Measurements from ENCODE around the gene RBM20.

Gene RBM20

GRCh38 chr10:110793128-110793812 is 149.1 kb downstream of the RBM20 start:
- TF ChIP-seq, protein P1, sequence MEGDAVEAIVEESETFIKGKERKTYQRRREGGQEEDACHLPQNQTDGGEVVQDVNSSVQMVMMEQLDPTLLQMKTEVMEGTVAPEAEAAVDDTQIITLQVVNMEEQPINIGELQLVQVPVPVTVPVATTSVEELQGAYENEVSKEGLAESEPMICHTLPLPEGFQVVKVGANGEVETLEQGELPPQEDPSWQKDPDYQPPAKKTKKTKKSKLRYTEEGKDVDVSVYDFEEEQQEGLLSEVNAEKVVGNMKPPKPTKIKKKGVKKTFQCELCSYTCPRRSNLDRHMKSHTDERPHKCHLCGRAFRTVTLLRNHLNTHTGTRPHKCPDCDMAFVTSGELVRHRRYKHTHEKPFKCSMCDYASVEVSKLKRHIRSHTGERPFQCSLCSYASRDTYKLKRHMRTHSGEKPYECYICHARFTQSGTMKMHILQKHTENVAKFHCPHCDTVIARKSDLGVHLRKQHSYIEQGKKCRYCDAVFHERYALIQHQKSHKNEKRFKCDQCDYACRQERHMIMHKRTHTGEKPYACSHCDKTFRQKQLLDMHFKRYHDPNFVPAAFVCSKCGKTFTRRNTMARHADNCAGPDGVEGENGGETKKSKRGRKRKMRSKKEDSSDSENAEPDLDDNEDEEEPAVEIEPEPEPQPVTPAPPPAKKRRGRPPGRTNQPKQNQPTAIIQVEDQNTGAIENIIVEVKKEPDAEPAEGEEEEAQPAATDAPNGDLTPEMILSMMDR (IDR thresholded peaks at IDR 0.05; ENCODE audit: insufficient read depth, low read length, missing control alignments): no peak
- CTCF ChIA-PET: no interaction called here

DNA sequence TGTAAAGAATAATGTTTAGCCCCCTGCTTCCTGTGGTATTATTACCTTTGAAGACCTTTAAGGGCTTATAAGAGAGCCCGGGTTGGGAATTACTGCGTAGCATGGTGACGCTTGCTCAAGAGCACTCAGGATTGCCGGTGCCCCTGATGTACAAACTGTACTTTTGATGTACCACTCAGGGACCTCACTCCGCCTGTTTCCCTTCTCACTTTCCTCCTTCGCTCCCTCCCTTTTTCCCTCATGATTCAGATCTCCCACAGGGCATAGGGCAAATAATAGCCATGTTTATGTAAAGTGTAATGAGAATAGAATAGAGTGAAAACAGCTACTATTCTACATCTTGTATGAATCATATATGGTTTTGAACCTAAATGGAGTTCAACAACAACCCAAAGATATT is 149.8 kb downstream of the RBM20 start:
- ChIA-PET POLR2A (no interaction called here), CTCF (no interaction called here)
- TF ChIP-seq, protein P1 (IDR thresholded peaks at IDR 0.05; ENCODE audit: insufficient read depth, low read length, missing control alignments): no peak
- DNase-seq (ENCODE audit: low read depth, low spot score): no peak
- no peak overlapping the region for H3K4me3 ChIP-seq (ENCODE audit: low read depth, low read length)

More at GRCh38 chr10:110793128-110793812, 149.1 kb downstream of the RBM20 start:
- H3K4me3 ChIP-seq (ENCODE audit: low read depth, low read length): no peak overlapping the region
- POLR2A ChIA-PET: no interaction called here
- no peak for DNase-seq (ENCODE audit: low read depth, low spot score)

- H3K4me3 ChIP-seq (ENCODE audit: low read depth, low read length): no peak overlapping the region
- no peak for DNase-seq (ENCODE audit: low read depth, low spot score)
- ChIA-PET POLR2A (no interaction called here), CTCF (interaction anchor here (2.4 kb wide), 1 partner anchor 9 kb away, joined by 6 read pairs; no protein-coding TSS in a partner anchor)
- TF ChIP-seq, protein P1 (IDR thresholded peaks at IDR 0.05; ENCODE audit: insufficient read depth, low read length, missing control alignments): no peak
Measured at GRCh38 chr10:110794808-110795207, 150.7 kb downstream of the RBM20 start.

DNA sequence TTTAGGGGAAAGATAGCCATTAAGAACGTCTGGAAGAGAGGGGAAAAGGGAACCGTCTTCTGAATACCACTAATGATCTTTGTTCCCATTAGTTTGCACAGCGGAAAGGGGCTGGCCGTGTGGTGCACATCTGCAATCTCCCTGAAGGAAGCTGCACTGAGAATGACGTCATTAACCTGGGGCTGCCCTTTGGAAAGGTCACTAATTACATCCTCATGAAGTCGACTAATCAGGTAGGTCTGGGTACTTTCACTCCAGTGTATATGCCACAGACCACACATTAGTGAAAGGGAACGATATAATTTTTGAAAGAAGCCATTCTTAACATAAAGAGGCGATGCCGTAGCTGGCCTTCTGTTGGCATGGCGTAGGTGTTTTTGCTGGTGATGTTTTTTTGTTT is 153.3 kb downstream of the RBM20 start:
- ChIA-PET CTCF (interaction anchor here (1.8 kb wide), 1 partner anchor 10 kb away, joined by 6 read pairs; no protein-coding TSS in a partner anchor), POLR2A (no interaction called here)
- TF ChIP-seq, protein P1 (IDR thresholded peaks at IDR 0.05; ENCODE audit: insufficient read depth, low read length, missing control alignments): no peak
- no peak overlapping the region for H3K4me3 ChIP-seq (ENCODE audit: low read depth, low read length)
- DNase-seq (ENCODE audit: low read depth, low spot score): no peak

DNA sequence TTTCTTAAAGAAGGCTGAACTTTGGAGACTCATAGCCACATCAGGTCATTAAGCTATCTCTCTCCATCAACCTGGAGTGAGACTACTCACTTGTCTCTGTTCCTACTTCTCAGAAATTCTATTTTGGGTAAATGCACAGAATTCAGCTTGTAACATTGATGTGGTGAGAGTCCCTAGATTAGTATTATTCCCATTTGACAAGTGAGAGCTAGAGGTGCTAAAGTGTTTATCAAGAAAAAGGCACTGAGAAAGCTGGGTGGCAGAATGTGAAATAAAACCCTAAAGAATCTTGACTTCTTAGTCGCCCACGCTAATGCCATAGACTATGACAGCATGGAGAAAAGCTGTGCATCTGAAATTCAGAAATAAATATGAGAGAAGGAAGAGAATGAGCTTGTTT is 154.2 kb downstream of the RBM20 start:
- POLR2A ChIA-PET: no interaction called here
- DNase-seq (ENCODE audit: low read depth, low spot score): no peak
- CTCF ChIA-PET: interaction anchor here (1.0 to 1.8 kb wide), 2 partner anchors 9 to 11 kb away, joined by 3 to 6 read pairs; no protein-coding TSS in a partner anchor
- no peak overlapping the region for H3K4me3 ChIP-seq (ENCODE audit: low read depth, low read length)
- TF ChIP-seq, protein P1 (IDR thresholded peaks at IDR 0.05; ENCODE audit: insufficient read depth, low read length, missing control alignments): no peak

DNA sequence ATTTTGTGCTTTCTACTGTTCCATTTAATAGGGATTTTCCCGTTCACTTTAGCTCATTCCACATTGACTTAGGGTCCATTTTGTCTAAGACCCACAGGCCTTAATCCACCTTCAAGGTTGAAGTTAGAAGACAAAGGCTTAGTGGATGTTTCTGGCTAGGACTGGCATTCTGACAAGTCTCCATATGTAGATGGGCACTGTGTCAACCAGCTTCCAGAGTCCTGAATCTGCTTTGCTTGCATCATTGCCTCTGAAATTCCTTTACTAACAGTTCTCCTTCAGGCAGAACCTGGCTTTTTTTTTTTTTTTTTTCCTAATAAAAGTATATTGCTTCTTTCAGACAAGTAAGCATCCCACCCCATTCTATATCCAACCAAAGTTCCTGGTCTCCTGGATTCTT is 158.0 kb downstream of the RBM20 start:
- ChIA-PET POLR2A (interaction anchor here (0.6 to 1.5 kb wide), 2 partner anchors 11 to 69 kb away, joined by 3 to 6 read pairs; partner anchors contain the start of gene PDCD4), CTCF (interaction anchor here (0.9 to 3.0 kb wide), 11 partner anchors 9 to 192 kb away, joined by 3 to 11 read pairs (median 3); no protein-coding TSS in a partner anchor)
- H3K4me3 ChIP-seq (ENCODE audit: low read depth, low read length): no peak overlapping the region
- TF ChIP-seq, protein P1 (IDR thresholded peaks at IDR 0.05; ENCODE audit: insufficient read depth, low read length, missing control alignments): no peak
- peak; percentile 60 for DNase-seq (ENCODE audit: low read depth, low spot score)

All from AG04449 (cell line).